ENCODE results near the gene KDSR.

DNA sequence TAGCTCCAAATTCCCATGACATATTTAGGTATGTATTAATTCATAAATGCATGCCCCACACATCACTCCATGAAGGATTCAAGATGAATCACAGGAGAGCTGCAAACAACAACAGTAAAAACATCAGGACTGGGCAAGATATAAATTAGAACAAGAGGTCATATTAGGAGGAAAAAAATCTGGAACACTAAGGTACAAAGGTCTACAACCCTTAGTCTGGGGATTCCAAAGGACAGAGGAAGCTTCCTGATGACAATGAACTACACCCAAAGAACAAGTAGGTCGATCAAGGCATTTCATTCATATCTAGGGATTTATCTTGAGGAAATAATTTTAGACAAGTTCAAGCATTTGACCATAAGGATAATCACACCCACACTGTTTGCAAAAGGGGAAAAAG, 40.7 kb upstream of the KDSR start:
- TF ChIP-seq, protein P1, sequence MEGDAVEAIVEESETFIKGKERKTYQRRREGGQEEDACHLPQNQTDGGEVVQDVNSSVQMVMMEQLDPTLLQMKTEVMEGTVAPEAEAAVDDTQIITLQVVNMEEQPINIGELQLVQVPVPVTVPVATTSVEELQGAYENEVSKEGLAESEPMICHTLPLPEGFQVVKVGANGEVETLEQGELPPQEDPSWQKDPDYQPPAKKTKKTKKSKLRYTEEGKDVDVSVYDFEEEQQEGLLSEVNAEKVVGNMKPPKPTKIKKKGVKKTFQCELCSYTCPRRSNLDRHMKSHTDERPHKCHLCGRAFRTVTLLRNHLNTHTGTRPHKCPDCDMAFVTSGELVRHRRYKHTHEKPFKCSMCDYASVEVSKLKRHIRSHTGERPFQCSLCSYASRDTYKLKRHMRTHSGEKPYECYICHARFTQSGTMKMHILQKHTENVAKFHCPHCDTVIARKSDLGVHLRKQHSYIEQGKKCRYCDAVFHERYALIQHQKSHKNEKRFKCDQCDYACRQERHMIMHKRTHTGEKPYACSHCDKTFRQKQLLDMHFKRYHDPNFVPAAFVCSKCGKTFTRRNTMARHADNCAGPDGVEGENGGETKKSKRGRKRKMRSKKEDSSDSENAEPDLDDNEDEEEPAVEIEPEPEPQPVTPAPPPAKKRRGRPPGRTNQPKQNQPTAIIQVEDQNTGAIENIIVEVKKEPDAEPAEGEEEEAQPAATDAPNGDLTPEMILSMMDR (conservative IDR thresholded peaks at IDR 0.05), result no peak
- no peak for TF ChIP-seq EZH2 (IDR thresholded peaks at IDR 0.05; ENCODE audit: low read depth)

Measured in PC-9 (cell line).